ENCODE results near the gene CD79A.

The CD79A gene

DNA sequence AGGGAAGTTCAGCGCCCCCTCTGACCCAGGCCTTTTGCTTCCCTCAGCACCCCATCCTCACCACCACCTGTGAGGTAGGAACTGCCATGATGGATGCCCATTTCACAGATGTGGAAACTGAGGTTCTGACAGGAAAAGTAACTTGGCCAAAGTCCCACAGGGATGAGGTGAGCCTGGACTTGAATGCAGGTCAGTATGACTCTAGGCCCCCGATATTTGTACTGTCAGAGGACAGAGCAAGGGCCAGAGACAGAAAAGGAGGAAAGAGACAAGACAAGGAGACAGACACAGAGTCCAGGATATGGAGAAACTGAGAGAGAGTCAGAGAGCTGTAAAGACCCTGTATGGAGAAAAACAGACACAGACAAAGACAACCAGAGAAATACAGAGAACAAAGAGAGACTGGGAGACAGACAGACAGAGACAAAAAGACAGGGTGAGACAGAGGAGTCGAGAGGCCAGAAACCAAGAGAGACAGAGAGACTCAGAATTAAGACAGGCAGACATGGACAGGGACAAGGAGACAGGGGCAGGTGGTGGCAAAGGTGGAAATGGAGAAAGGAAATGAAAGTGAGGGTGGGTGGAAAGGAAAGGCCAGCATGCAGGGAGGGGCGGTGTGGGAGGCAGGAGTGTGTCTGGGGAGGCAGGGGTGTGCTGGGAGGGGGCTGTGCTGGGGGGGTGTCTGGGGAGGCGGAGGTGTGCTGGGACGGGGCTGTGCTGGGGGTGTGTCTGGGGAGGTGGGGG, 46.1 kb downstream of the CD79A start:
- TF ChIP-seq, protein P1, sequence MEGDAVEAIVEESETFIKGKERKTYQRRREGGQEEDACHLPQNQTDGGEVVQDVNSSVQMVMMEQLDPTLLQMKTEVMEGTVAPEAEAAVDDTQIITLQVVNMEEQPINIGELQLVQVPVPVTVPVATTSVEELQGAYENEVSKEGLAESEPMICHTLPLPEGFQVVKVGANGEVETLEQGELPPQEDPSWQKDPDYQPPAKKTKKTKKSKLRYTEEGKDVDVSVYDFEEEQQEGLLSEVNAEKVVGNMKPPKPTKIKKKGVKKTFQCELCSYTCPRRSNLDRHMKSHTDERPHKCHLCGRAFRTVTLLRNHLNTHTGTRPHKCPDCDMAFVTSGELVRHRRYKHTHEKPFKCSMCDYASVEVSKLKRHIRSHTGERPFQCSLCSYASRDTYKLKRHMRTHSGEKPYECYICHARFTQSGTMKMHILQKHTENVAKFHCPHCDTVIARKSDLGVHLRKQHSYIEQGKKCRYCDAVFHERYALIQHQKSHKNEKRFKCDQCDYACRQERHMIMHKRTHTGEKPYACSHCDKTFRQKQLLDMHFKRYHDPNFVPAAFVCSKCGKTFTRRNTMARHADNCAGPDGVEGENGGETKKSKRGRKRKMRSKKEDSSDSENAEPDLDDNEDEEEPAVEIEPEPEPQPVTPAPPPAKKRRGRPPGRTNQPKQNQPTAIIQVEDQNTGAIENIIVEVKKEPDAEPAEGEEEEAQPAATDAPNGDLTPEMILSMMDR (IDR thresholded peaks at IDR 0.05), result no peak

DNA sequence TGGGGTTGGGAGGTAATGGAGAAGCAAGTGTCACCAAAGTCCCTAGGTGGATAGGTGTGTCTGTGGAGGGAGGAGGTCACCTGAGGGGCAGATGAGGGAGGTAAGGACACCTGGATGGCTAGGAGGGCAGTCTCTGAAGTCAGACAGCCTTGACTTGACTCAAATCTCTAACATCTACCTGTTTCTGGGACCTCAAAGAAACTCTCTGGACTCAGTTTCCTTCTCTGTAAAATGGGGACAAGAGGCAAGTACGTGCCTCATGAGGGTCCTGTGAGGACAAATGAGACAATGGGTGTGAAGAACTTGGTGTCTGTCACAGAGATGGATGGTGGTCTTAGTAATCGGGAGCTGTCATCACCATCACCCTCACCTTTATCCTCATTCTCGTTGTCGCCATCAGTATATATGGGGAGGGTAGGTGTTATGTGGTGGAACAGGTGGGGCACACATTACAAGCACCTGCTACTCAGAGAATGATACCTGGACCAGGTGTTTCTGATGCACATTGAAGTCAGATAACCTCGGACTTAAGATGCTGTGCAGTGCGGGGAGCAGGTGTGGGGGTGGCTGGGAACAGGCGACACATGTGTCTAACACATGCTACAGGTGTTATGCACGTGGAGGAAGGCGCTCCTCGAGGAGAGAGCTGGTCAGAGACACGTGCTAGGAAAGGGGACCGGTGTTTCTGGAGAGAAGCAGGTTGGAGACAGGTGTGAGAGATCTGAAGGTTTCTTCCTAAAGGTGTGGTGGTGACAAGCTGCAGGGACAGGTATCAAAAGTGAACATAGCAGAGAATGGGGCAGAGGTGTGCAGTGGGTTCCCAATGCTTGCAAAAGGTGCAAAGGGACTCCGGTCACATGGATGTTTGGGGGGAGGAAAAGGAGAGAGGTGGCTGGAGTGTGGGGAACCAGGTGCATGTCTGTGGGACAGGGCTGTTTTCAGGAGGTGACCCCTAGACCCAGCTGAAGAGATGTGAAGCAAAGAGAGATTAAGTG, 47.4 kb downstream of the CD79A start:
- TF ChIP-seq, protein P1 (IDR thresholded peaks at IDR 0.05), result no peak

DNA sequence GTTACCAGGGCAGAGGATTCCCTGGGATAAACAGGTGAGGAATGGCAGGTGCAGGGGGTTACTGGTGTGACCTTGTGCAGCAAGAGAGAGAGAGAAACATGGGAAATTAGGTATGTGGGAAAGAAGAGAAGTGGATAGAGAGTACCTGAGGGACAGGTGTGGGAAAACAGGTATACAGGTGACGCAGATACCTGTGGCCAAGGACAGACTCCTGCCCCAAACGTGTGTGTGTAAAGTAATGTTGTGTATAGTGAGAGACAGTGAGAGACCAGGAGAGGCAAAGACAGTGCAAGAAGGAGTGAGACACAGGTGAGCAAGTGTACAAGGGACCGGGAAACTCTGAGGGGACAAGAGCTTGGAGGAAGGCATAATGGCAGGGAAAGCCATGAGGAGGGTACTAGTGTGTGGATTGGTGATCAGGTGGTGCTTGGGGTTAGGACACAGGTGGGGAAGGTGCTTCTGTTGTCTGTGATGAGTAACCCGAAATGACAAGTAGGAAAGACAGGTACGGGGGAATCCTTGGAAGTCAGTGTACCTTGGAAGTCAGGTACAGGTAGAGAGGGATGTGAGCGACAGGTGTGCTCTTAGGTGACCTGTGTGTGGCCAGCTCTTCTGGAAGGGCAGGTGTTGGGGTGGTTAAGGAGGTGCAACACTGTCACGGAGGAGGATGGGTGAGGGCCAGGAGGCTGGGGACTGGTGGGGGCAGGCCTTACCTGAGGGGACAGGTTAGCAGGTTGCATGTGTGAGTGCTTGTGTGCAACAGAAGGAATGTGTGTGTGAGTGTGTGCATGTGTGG, 48.3 kb downstream of the CD79A start:
- TF ChIP-seq, protein P1 (IDR thresholded peaks at IDR 0.05), result no peak

DNA sequence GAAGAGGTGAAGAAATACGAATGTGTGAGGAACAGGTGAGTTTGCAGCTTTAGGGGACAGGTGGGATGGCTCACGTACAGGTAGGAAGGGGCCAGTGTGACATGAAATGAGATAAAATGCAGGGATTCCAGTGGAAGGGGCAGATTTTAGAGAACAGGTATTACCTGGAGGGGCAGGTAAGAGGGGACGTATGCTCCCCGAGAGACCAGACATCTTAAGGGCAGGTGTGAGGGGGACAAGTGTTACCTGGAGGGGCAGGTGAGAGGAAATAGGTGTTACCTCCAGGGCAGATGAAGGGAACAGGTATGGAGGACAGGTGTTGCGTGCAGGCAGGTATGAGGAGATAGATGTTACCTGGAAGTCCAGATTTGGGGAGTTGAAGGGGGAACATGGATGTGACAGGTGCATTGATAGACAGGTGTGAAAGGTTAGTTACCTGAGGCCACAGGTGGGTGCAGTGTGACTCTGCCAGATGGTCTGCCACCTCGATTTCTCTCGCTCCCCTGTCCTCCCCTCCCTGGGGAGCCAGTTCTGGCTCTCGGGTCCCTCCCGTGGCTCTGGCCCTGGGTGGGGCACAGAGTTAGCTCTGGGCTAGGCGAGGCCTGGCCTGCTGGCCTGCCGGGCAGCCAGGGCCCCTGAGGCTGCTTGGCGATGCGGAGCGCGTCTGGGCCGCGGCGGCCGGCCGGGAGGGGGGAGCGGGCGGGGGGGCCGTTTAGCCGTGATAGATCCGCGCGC, 49.1 kb downstream of the CD79A start:
- TF ChIP-seq, protein P1 (IDR thresholded peaks at IDR 0.05), result no peak

DNA sequence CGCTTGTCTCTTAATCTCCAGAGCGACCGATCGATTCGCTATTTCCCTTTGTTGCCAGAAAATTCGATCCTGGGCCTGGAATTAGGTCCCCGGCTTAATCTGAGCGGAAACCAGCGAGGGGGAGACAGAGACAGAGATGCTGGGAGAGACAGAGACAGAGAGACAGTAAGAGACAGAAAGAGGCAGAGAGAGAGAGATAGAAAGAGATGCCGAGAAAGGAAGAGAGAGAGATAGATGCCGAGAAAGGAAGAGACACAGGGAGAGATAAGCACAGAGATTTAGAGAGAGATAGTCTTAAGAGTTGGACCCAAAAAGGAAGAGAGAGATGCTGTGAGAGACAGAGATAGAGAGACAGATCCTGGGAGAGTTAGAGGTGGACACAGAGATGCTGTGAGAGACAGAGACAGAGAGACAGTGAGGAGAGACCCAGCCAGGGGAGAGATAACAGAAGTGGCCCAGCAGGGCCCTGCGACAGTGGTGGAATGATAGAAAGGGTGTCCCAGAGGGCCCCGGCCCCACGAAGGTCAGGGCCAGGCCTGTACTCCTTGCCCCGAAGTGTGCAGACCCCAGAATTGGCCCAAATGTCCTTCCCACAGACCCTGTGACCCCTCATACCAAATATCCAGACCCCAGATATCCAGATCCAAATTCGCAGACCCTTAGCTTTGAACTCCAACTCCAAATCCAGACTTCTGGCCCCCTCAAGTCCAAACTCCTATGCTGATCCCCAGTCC, 49.9 kb downstream of the CD79A start:
- TF ChIP-seq, protein P1 (IDR thresholded peaks at IDR 0.05), result no peak

DNA sequence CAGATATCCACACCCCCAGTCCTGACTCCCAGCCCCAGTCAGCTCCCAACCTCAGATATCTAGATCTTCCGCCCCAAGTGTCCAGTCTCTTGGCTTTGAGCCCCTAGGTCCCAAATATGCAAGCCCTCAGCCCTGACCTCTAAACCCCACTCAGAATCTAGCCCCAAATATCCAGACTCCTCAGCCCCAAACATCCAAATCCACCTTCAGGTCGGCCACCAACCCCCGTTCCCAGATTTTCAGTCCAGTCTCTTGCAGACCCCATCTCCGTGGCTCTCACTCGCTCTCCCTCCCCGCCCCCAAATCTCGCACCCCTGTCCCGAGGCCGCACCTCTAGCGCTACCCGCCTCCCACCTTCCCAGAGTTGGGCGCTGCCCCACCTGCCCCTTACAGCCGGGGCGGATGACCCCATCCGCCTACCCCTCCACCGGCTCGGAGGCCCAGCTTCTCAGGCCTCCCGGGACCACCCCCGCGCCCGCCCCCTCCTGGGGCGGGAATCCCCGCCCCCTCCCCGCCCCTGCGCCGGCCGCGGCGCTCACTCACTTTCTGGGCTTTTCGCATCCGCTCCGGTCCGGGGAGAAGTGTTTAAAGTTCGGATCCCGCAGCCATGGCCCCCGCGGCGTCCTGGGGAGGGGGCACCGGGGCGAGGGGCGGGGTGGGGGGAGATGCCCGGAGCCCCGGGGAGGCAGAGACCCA, 50.6 kb downstream of the CD79A start:
- TF ChIP-seq, protein P1 (IDR thresholded peaks at IDR 0.05), result no peak
